Activated T-cell treated with anti-CD3 and anti-CD28 coated beads, Interleukin-2, amount 50 U/mL, for 24 hours (primary cell): ENCODE results near the gene GSTM2.
A peak's percentile ranks its signal among the peaks of the same experiment; 100 is the strongest.

Experiments
- DNase-seq: peaks from one replicate; pipeline ENCODE4 v3.0.0-alpha.2; 2020
- H3K27ac Mint-ChIP-seq: 2 replicates; pipeline ENCODE4 v1.8.0; 2020; ENCODE audit warnings: mild to moderate bottlenecking, mixed read lengths
- H3K27me3 Mint-ChIP-seq: 2 replicates; pipeline ENCODE4 v1.8.0; 2020; ENCODE audit warnings: mixed read lengths
- H3K36me3 Mint-ChIP-seq: 2 replicates; pipeline ENCODE4 v1.8.0; 2020; ENCODE audit warnings: low read depth, mixed read lengths
- H3K4me1 Mint-ChIP-seq: 2 replicates; pipeline ENCODE4 v1.8.0; 2020; ENCODE audit warnings: low read depth, mixed read lengths
- H3K4me3 Mint-ChIP-seq: 2 replicates; pipeline ENCODE4 v1.8.0; 2020; ENCODE audit warnings: mild to moderate bottlenecking, moderate library complexity, mixed read lengths
- H3K9me3 Mint-ChIP-seq: 2 replicates; pipeline ENCODE4 v1.8.0; 2020; ENCODE audit warnings: mixed read lengths

GSTM2 gene

GRCh38 chr1:109634771-109635750 is 32.8 kb upstream of the GSTM2 start:
- Mint-ChIP-seq H3K4me3 (no peak overlapping the region), H3K27me3 (no peaks in the 10 kb centered on the region), H3K4me1 (peaks cover 20% of the 10 kb centered on the region), H3K36me3 (peaks cover 23% of the 10 kb centered on the region), H3K27ac (peak overlapping the region; percentile 40), H3K9me3 (no peaks in the 10 kb centered on the region)
- DNase-seq, result no peak

- no peak overlapping the region for H3K4me3 Mint-ChIP-seq
- H3K27ac Mint-ChIP-seq, result peak overlapping the region; percentile 11
- no peaks in the 10 kb centered on the region for H3K27me3 Mint-ChIP-seq
- H3K4me1 Mint-ChIP-seq, result peaks cover 27% of the 10 kb centered on the region
- peaks cover 17% of the 10 kb centered on the region for H3K36me3 Mint-ChIP-seq
- H3K9me3 Mint-ChIP-seq, result no peaks in the 10 kb centered on the region
- DNase-seq, result no peak
Observed at GRCh38 chr1:109635862-109636200, 32.0 kb upstream of the GSTM2 start.

- Mint-ChIP-seq H3K27ac (peak overlapping the region; percentile 11), H3K4me3 (no peak overlapping the region), H3K4me1 (peaks cover 27% of the 10 kb centered on the region), H3K9me3 (no peaks in the 10 kb centered on the region), H3K27me3 (no peaks in the 10 kb centered on the region), H3K36me3 (peaks cover 12% of the 10 kb centered on the region)
- DNase-seq, result no peak
Observed at GRCh38 chr1:109636201-109636952, 31.5 kb upstream of the GSTM2 start.

- no peaks in the 10 kb centered on the region for H3K27me3 Mint-ChIP-seq
- no peak for DNase-seq
- no peak overlapping the region for H3K27ac Mint-ChIP-seq
- H3K4me3 Mint-ChIP-seq, result no peak overlapping the region
- peaks cover 3% of the 10 kb centered on the region for H3K36me3 Mint-ChIP-seq
- peaks cover 27% of the 10 kb centered on the region for H3K4me1 Mint-ChIP-seq
- H3K9me3 Mint-ChIP-seq, result no peaks in the 10 kb centered on the region
Observed at GRCh38 chr1:109637446-109637845, 30.4 kb upstream of the GSTM2 start.

- H3K9me3 Mint-ChIP-seq, result no peaks in the 10 kb centered on the region
- H3K27me3 Mint-ChIP-seq, result no peaks in the 10 kb centered on the region
- H3K27ac Mint-ChIP-seq, result no peak overlapping the region
- no peak for DNase-seq
- peaks cover 34% of the 10 kb centered on the region for H3K4me1 Mint-ChIP-seq
- no peaks in the 10 kb centered on the region for H3K36me3 Mint-ChIP-seq
- no peak overlapping the region for H3K4me3 Mint-ChIP-seq
Observed at GRCh38 chr1:109639063-109639840, 28.6 kb upstream of the GSTM2 start.

GRCh38 chr1:109639841-109640184 is 28.0 kb upstream of the GSTM2 start:
- no peaks in the 10 kb centered on the region for H3K9me3 Mint-ChIP-seq
- H3K4me3 Mint-ChIP-seq, result no peak overlapping the region
- DNase-seq, result no peak
- no peak overlapping the region for H3K27ac Mint-ChIP-seq
- no peaks in the 10 kb centered on the region for H3K27me3 Mint-ChIP-seq
- no peaks in the 10 kb centered on the region for H3K36me3 Mint-ChIP-seq
- peaks cover 29% of the 10 kb centered on the region for H3K4me1 Mint-ChIP-seq

- peaks cover 23% of the 10 kb centered on the region for H3K4me1 Mint-ChIP-seq
Observed at GRCh38 chr1:109640285-109640865, 27.5 kb upstream of the GSTM2 start.

GRCh38 chr1:109641078-109641740 is 26.6 kb upstream of the GSTM2 start:
- no peaks in the 10 kb centered on the region for H3K9me3 Mint-ChIP-seq
- no peak for DNase-seq
- H3K27me3 Mint-ChIP-seq, result no peaks in the 10 kb centered on the region
- H3K4me1 Mint-ChIP-seq, result peaks cover 17% of the 10 kb centered on the region
- H3K27ac Mint-ChIP-seq, result no peak overlapping the region
- H3K36me3 Mint-ChIP-seq, result no peaks in the 10 kb centered on the region
- H3K4me3 Mint-ChIP-seq, result no peak overlapping the region

More at GRCh38 chr1:109640285-109640865, 27.5 kb upstream of the GSTM2 start:
- H3K27ac Mint-ChIP-seq, result no peak overlapping the region
- no peaks in the 10 kb centered on the region for H3K9me3 Mint-ChIP-seq
- no peak overlapping the region for H3K4me3 Mint-ChIP-seq
- no peaks in the 10 kb centered on the region for H3K27me3 Mint-ChIP-seq
- peak; percentile 97 for DNase-seq
- H3K36me3 Mint-ChIP-seq, result no peaks in the 10 kb centered on the region

- no peaks in the 10 kb centered on the region for H3K27me3 Mint-ChIP-seq
- no peak overlapping the region for H3K27ac Mint-ChIP-seq
- H3K36me3 Mint-ChIP-seq, result no peaks in the 10 kb centered on the region
- H3K4me1 Mint-ChIP-seq, result peaks cover 17% of the 10 kb centered on the region
- H3K4me3 Mint-ChIP-seq, result no peak overlapping the region
- no peaks in the 10 kb centered on the region for H3K9me3 Mint-ChIP-seq
- no peak for DNase-seq
Observed at GRCh38 chr1:109641861-109642260, 26.0 kb upstream of the GSTM2 start.

- H3K36me3 Mint-ChIP-seq, result no peaks in the 10 kb centered on the region
- H3K4me3 Mint-ChIP-seq, result no peak overlapping the region
- peak overlapping the region; percentile 7 for H3K27ac Mint-ChIP-seq
- H3K27me3 Mint-ChIP-seq, result no peaks in the 10 kb centered on the region
- DNase-seq, result no peak
- H3K9me3 Mint-ChIP-seq, result no peaks in the 10 kb centered on the region
- H3K4me1 Mint-ChIP-seq, result peaks cover 17% of the 10 kb centered on the region
Observed at GRCh38 chr1:109642626-109643025, 25.2 kb upstream of the GSTM2 start.

GRCh38 chr1:109643385-109644230 is 24.2 kb upstream of the GSTM2 start:
- no peaks in the 10 kb centered on the region for H3K9me3 Mint-ChIP-seq
- H3K4me3 Mint-ChIP-seq, result no peak overlapping the region
- no peaks in the 10 kb centered on the region for H3K27me3 Mint-ChIP-seq
- H3K4me1 Mint-ChIP-seq, result peaks cover 17% of the 10 kb centered on the region
- H3K36me3 Mint-ChIP-seq, result no peaks in the 10 kb centered on the region
- H3K27ac Mint-ChIP-seq, result no peak overlapping the region
- DNase-seq, result peak; percentile 93

- Mint-ChIP-seq H3K4me1 (peaks cover 17% of the 10 kb centered on the region), H3K27me3 (no peaks in the 10 kb centered on the region), H3K36me3 (no peaks in the 10 kb centered on the region), H3K9me3 (no peaks in the 10 kb centered on the region), H3K4me3 (no peak overlapping the region), H3K27ac (no peak overlapping the region)
- no peak for DNase-seq
Observed at GRCh38 chr1:109644670-109645069, 23.2 kb upstream of the GSTM2 start.

GRCh38 chr1:109649491-109649914 is 18.4 kb upstream of the GSTM2 start:
- H3K9me3 Mint-ChIP-seq, result no peaks in the 10 kb centered on the region
- no peaks in the 10 kb centered on the region for H3K36me3 Mint-ChIP-seq
- peaks cover 10% of the 10 kb centered on the region for H3K27me3 Mint-ChIP-seq
- H3K27ac Mint-ChIP-seq, result no peak overlapping the region
- no peak overlapping the region for H3K4me3 Mint-ChIP-seq
- DNase-seq, result no peak
- H3K4me1 Mint-ChIP-seq, result no peaks in the 10 kb centered on the region
